Endometrium (tissue), 2 donors: ENCODE data around the gene TEX38.
"Not testable (repeated sequence)": the region's sequence is repeated elsewhere in the genome, so short reads cannot be mapped to it uniquely, and the experiment has no call there.

Experiments
- FAIRE-seq: peaks from 2 replicates; lab custom pipeline; 2012; peaks lifted over from hg19 to GRCh38; lab: Jason Lieb, UNC
- donor health status: control.
- donor health status: control.

The TEX38 gene

DNA sequence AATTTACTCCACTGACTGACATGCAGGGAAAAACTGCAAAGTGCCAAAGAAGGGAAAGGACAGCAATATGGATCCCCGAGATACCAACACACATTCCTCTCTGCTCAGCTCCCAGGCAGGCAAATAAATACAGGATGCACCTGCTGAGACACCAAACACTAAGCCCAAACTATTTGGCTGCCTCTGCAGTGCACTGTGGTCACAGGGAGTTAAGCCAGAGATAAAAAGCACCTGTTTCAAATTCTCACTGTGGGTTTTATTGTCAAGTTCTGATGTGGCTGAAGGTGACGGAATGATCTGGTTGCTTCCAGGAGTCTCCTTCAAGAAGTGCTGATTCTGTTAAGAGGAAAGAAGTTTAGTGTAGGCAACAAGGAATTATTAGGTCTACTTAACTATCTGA, 17.7 kb downstream of the TEX38 start:
- FAIRE-seq, result no peak

DNA sequence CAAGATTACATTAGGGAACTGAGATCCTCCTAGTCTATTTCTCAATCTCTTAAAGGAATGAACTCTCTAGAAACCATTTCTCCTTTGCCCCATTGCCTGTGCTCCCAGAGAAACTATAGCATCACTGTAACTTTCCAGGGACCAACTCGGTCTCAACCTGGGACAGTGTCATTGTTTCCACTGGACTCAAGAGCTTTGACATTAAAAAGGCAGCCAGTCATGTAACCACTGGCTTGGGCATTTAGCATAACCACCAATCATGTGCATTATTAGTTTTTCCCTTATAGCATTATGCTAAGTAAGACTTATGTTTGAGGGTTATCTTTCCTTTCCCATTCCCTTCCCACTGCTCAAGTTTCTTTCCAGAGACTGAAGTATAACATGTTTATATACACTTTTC, 18.2 kb downstream of the TEX38 start:
- FAIRE-seq, result no peak

- FAIRE-seq, result no peak
These were observed 19.3 kb downstream of the TEX38 start for GRCh38 chr1:46690931-46691421.

DNA sequence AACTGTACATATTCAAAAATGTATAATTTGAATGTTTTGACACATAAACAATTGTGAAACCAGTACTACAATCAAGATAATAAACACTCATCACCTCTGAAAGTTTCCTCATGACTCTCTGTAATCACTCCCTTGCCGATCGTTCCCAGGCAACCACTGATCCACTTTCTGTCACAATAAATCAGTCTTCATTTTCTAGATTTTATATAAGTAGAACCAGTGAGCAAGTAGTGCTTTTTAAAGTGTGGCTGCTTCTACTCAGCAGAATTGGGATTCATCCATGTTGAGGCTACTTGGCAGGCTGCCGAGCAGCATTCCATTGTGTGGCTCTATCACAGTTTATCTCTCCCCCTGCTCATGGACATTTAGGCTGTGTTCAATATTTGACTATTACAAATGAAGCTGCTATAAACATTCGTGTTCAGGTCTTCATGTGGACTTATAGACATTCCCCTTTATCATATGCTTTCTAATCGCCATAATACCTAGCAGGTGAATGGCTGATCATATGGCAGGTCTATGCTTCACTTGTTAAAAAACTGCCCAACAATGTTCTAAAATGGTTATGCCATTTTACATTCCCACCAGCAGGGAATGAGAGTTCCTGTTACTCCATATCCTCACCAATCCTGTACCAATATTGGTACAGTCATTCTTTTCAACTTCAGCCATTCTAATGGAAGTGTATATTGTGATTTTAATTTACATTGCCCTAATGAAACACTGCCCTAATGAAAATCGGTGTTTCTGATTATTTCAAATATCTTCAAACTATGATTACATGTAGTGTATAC, 20.5 kb downstream of the TEX38 start:
- no peak for FAIRE-seq

DNA sequence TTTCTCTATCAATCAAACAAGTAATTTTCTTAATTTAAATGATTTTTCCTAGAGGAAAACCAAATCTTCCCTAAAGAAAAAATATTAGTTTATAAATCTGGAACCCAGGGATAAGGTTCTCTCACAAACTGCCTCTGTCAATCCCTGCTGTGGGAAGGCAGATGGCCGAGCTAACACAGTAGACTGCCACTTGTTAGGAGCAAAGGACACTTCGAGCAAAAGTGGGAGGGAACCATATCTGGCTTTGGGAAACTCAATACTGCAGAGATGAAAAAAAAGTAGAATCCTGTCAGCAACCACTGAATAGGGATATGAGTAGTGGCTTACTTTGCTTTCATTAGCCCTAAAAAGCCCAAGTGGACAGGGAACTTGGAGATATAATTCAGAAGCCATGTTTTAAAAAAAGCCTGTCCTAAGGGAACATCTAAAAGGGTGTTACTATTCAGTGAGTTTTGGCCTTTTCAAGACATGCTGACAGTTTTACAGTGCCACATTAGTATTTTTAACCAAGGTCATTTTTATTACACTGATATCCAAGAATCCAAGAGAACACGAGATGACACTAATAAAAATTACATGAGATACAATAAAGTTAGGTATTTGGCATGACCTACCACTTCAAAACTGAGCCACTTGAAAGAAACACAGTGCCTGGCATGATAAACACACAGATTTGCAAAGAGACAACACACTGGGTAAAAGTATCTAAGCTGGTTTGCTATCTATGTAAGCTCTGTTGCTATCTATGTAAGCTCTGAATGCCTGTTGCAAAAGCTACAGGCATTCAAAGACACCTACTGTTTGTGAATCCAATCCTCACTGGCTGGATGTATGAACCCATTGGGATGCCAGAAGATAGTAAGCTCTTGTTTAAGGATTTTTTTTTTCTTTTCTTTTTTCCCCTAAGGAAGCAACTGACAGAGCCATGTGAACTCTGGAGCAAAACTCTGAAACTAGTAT, 21.4 kb downstream of the TEX38 start:
- no peak for FAIRE-seq

DNA sequence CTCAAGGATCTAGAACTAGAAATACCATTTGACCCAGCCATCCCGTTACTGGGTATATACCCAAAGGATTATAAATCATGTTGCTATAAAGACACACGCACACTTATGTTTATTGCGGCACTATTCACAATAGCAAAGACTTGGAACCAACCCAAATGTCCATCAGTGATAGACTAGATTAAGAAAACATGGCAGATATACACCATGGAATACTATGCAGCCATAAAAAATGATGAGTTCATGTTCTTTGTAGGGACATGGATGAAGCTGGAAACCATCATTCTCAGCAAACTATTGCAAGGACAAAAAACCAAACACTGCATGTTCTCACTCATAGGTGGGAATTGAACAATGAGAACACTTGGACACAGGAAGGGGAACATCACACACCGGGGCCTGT, 23.0 kb downstream of the TEX38 start:
- not testable (repeated sequence) for FAIRE-seq

- FAIRE-seq, result no peak
These were observed 25.4 kb downstream of the TEX38 start for GRCh38 chr1:46697053-46697452.

- no peak for FAIRE-seq
These were observed 28.0 kb downstream of the TEX38 start for GRCh38 chr1:46699666-46700065.

DNA sequence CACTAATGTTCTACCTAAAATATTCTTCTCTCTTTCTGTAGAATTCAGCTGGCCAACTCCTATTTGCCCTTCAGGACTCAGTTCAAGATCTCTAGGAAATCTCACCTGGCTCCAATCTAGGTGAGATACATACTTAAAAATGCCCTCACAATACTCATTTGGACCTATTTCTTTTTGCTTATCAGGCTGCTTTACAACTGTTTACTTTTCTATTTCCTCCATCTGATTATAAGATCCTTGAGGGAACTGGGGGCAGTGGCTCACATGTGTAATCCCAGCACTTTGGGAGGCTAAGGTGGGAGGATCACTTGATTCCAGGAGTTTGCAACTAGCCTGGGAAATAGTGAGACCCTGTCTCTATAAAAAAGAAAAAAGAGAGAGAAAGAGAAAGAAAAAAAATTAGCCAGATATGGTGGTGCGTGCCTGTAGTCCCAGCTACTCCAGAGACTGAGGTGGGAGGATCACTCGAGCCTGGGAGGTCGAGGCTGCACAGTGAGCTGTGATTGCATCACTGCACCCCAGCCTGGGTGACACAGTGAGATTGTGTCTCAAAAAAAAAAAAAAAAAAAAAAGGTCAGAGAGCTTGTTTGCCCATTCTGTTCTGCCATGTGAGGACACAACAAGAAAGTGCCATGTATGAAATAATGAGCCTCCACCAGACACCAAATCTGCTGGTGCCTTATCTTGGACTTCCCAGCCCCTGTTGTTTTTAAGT, 32.4 kb downstream of the TEX38 start:
- no peak for FAIRE-seq

DNA sequence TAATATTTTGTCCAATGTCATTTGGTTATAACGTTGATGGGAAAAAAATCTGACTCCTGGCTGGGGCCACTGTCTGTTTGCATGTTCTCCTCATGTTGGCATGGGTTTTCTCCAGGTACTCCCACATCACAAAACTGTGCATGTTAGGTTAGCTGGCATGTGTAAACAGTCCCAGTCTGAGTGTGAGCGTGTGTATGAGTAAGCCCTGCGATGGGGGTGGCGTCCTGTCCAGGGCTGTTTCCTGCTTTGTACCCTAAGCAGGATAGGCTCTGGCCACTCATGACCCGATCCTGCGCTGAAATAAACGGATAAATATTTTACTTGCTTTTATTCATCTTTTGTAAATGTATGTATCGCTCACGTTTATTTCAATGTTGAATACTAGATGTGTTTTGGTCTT, 33.8 kb downstream of the TEX38 start:
- FAIRE-seq, result no peak

DNA sequence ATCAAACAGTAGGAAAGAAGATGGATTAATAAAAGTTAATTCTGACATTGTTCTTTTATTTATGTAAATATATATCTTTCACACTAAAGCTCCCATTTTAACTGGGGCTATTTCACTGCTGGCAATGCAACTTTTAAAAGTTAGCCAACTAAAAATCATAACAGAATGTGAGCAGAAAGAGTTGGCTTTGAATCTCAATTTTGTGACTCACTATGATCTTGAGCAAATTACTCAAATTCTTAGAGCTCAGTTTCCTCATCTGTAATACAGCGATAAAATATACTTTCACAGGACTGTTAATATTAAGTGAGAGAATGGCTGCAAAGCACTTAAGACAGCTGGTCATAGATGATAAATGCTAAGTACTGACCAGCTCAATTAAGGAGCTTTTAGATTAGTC, 36.5 kb downstream of the TEX38 start:
- no peak for FAIRE-seq

DNA sequence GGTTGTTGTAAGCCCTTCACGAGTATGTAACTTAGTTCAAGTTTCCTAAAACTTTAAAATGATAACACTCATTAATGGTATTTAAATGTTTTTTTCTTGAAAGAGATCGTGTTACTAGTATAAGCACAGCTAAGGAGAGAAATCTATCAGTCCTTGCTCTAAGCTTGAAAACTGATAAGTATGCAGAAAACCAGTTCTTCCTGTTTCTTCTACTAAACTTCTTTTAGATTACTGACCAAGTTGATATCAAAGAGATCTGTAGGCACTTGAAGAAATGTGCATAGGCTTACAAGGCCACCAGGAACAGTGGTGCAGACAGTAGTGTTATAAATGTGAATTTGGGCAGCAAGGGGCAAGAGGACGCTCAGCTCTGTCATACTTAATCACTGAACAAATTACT, 43.3 kb downstream of the TEX38 start:
- FAIRE-seq, result no peak

DNA sequence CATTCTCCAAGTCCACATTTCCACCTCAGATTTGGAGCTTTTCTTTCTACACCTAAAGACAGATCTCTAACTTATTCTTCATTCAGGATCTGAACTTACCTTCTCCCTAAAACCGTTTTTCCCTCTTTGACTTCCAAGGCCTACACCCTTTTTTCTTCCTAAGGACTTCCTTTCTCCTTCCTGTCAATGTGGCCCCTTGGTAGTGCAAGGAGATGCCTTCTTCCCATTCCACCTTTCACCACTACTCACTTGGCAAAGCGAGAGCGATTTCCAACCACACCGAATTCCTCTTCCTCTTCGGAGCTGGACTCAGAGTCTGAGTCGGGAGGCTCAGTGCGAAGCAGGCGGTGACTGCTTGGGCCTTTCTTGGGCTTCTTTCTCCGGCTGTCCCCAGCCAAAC, 46.0 kb downstream of the TEX38 start:
- no peak for FAIRE-seq

GRCh38 chr1:46718340-46718726, 46.7 kb downstream of the TEX38 start:
- no peak for FAIRE-seq

- peak; percentile 18 for FAIRE-seq
These were observed 47.3 kb downstream of the TEX38 start, which contains the start of gene EFCAB14 for GRCh38 chr1:46718727-46719622. EFCAB14 (minus strand) TSS chr1:46719114; CDS start chr1:46718087, 1,027 bp downstream.

DNA sequence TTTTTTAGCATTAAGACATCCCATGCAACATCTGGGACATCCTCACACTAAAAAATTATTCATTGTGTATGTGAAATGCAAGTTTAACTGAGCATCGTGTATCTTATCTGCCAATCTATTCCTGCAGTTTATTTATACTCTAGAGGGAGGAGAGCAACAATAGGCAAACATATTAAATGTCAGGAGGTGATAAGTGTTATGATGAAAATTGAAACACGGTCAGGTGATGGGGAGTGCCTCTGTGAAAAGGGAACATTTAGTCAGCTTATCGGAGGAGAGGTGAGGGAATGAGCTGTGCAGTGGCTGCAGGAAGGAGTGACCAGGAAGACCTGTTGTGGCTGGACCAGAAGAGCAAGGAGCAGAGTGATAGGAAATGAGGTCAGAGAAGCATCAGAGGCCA, 48.0 kb downstream of the TEX38 start:
- FAIRE-seq, result no peak

DNA sequence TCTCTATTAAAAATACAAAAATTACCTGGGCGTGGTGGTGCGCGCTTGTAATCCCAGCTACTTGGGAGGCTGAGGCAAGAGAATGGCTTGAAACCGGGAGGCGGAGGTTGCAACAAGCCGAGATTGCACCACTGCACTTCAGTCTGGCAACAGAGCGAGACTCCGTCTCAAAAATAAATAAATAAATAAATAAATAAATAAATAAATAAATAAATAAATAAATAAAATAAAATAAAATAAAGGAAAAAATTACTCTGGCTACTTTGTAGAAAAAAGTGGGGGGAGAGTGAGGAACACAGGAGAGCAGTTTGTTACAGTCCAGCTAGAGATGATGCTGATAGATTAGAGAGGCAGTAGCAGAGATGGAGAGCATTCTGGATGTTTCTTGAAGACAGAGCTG, 48.7 kb downstream of the TEX38 start:
- not testable (repeated sequence) for FAIRE-seq

- FAIRE-seq, result no peak
These were observed 49.5 kb downstream of the TEX38 start for GRCh38 chr1:46721204-46721603.

DNA sequence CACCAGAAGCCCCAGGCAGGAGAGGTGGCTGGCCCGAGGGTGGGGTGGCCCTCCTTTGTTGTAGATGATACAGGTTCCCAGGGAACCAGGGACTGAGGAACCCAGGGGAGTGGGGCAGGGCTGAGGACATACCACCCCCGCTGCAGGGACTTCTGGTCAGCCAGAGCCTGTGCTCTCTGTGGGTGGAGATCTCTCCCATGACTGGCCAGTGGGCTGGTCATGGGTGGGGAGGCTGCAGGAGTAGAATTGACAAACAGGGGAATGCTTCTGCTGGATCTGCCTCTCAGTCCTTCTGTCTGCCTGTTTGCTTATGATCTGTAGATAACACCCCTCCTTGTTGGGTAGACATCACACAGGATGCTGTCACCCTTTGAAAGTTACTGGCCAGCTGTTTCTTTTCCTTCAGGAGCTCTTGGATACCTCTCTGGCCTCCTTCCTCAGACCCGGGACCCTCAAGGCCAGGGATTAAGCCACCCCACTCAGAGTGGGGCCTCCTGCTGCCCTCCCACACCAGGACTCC, 50.1 kb downstream of the TEX38 start:
- FAIRE-seq, result no peak
